ENCODE measurements around the gene ZNF519.
"Not testable (repeated sequence)": the region's sequence is repeated elsewhere in the genome, so short reads cannot be mapped to it uniquely, and the experiment has no call there.

ZNF519 gene

DNA sequence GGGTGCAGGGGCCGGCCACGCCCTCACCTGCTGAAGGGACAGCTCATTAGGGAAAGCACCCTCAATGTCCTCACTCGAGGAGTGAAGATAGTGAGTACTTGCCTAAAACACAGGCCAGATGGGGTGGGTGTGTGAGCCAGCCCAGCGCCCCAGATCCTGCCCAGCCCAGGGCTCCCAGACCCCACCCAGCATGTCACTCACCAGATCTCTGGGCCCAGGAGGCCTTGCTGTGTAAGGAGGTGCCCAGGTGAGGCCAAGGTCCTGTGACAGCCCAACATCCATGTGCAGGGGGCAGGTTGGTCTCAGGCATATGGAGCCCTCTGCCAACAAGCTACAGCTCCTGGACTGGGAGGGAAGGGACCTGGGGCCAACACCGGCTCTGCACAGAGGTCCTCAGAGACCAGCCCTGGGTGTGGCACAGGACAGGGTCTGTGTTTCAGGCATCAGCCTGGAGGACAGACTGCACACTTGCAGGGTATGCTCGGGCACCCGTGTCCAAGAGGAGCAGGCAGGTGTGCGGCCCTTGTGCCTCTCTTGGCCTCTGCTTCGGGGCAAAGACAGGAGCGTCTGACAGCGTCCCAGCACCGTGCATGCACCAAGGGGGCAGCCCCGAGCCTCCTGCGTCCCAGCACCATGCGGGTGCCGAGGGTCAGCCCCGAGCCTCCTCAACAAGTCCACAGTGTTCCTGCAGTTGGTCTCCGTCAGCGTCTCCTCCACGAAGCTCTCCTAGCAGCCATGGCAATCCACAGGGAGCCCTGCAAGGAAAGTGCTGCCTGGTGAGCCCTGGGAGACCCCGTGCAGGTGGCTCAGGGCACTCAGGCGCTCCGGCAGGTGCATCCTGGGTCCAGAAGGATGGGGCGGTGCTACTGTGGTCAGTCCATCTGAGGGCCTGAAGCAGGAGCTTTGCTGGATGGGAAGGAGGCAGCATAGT, 16.0 kb upstream of the ZNF519 start:
- DNase-seq (ENCODE audit: low read depth), result not testable (repeated sequence)

GRCh38 chr18:14146771-14147170, 14.5 kb upstream of the ZNF519 start:
- DNase-seq (ENCODE audit: low read depth), result not testable (repeated sequence)

DNA sequence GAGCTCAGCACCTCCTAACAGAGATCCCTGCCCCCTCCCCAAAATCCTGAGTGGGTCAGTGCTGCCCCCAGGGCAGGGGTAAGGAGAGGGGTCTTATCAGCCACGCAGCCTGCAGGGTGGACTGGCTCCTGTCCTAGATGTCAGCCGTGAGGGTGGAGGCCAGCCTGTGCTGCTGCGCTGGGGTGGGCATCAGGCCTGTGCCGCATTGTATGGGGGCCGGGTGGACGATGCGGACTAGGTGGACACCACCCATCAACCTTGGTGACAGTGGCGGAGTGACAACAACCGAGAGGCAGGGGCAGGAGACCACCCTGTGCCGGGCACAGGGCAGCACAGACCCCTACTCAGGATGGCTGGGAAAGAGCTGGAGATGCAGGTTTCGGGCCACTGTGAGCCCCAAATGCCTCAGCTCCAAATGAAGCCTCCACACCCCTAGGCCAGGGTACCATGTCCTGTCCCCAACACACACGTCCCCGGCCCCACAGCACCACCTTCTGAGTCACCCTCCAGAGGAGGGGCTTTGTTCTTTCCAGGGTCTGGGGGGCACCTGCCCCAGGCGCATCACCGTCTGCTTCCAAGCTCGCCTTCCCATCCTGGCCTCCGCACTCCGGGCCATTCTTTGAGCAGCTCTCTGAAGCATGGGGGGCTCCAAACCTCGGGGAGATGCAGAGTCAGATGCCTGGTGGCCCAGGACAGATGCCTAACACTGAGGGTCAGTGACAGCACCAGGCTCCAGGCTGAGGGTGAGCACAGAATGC, 13.5 kb upstream of the ZNF519 start:
- DNase-seq (ENCODE audit: low read depth), result not testable (repeated sequence)

DNA sequence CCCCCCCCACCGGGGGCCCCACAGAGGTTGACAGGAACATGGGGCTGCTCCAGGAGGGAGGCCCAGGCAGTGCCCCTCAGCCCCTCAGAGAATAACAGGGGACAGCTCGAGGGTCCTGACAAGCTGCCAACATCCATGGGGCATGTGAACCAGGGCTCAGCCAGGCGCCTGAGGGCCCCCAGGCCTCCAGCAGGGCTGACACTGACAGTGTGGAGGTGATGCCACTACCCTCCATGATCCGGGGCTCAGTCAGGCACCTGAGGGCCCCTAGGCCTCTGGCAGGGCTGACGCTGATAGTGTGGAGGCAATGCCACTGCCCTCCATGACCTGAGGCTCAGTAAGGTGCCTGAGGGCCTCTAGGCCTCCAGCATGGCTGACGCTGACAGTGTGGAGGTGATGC, 12.8 kb upstream of the ZNF519 start:
- not testable (repeated sequence) for DNase-seq (ENCODE audit: low read depth)

- no peak for DNase-seq (ENCODE audit: low read depth)
Measured at GRCh38 chr18:14144628-14144895, 12.3 kb upstream of the ZNF519 start.

GRCh38 chr18:14143871-14144627, 11.8 kb upstream of the ZNF519 start:
- DNase-seq (ENCODE audit: low read depth), result not testable (repeated sequence)

DNA sequence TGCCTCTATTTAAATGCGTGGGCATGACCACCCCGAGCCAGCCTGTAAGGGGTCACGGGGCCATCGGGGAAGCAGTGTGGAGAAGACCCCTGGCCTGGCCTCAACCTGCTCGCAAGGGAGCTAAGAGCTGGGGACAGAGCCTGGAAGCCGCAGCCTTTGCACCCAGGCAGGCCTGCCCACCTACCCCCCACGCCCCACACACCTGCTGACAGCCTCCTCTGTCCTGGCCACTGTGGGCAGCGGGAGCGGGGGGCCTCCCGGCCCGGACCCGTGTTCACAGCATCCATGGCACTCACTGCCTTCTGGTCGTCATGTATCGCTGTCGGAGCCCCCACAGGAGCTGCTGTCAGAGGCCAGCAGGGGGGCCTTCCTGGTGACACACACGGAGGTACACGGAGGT, 11.2 kb upstream of the ZNF519 start:
- DNase-seq (ENCODE audit: low read depth), result not testable (repeated sequence)

DNA sequence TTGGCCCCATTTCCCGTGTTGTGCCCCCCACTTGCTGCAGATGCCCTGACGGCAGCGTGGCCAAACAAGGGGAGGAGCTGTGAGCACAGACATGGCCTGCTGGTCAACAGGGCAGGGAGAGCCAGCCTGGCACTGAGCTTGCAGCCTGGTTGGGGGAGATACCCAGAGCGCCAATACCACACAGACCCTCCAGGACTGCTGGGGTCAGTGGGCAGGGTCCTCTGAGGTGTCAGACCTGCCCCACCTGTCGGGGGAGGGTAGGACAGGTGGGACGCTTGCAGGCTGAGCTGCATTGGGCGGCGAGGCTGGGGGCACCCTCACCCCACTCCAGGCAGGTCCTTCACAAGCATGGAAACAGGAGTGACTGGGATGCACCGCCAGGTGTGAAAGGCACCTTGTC, 9.9 kb upstream of the ZNF519 start:
- not testable (repeated sequence) for DNase-seq (ENCODE audit: low read depth)

DNA sequence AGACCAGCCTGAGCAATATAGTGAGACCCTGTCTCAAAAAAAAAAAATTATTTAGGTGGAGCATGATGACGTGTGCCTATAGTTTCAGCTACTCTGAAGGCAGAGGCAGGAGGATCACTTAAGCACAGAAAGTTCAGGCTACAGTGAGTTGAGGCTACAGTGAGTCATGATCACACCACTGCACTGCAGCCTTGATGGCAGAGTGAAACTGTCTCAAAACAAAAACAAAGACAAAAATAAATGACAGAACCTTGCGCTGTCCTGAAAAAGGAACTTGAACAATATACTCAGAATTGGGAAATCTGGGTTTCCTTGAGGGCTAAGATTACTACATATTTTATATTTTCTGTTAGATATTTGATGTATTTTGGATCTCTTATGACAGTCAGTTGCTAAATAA, 7.3 kb upstream of the ZNF519 start:
- DNase-seq (ENCODE audit: low read depth), result not testable (repeated sequence)

- not testable (repeated sequence) for DNase-seq (ENCODE audit: low read depth)
Measured at GRCh38 chr18:14137971-14138370, 5.7 kb upstream of the ZNF519 start.

DNA sequence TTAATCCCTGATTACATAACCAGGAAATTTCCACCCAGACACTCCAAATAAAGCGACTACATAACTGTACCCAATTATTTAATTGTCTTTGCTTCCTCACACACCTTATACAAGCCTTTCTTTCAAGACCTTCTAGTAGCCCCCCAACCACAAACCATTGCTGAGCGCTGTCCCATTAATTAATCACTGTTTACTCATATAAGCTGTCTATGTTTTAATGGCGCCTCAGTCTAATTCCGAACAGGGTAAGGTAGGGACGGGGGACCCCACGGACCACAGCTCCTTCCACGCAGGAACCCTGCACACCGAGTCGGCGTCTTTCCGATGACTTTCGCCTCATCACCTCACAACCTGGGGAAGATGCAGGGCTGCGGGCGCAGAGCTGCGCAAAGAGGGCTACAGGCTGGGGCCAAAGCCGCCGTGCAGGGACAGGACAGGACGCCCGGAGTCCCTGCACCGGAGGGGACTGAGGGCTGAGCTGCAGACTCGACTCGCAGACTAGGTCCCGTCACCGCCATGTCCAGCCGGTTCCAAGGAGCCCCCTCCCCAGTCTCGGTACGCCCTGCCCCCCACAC, 452 bp downstream of the ZNF519 start:
- not testable (repeated sequence) for DNase-seq (ENCODE audit: low read depth)

DNA sequence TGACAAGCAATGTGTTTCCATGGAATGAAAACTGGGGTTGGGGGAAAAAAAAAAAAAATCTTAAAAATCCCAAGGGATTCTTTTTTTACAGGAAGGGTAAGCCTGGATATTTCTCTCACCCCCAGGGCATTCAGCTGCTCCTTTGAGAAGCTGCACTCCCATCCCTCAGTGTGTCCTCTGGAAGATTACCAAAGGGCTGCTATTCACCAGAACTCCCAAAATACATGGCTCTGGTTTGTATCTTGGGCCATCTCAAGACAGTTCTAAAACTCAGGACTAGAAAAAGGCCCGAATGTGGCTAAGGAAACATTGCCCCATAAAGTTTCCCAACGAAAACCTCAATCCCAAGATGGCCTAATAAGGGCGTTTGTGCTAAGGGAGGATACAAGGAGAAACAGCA, 1.4 kb downstream of the ZNF519 start:
- DNase-seq (ENCODE audit: low read depth), result peak; percentile 23

DNA sequence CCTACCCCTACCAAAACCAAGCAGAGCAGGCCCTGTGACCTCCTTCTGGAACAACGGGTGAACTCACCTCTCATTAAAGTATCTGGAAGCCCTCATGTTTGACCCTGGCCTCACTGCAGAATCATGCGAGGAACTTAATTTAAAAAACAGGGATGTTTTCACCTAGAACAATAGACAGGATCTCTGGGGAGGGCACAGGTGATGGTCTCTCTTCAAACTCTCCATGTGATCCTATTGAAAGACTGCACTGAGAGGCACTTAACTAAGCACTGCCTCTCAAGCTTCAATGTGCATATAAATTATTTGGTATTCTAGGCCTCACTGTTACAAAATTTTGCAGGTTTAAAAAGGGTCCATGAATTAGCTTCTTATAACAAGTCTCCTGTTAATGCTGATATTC, 7.5 kb downstream of the ZNF519 start:
- DNase-seq (ENCODE audit: low read depth), result no peak

- DNase-seq (ENCODE audit: low read depth), result no peak
Measured at GRCh38 chr18:14122097-14122496, 10.1 kb downstream of the ZNF519 start.

DNA sequence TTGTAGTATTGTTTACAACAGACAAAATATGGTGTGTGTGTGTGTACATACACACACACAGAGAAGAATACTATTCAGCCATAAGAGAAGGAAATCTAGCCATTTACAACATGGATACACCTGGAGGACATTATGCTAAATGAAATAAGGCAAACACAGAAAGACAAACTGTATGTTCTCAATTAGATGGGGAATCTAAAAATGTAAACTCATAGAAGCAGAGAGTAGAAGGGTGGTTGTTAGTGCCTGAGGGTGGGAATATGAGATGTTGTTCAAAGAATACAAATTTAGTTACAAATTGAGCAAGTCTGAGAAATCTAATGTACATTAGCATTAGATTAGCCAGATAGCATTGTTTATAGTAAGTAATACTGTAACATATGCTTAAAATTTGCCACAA, 11.3 kb downstream of the ZNF519 start:
- no peak for DNase-seq (ENCODE audit: low read depth)

DNA sequence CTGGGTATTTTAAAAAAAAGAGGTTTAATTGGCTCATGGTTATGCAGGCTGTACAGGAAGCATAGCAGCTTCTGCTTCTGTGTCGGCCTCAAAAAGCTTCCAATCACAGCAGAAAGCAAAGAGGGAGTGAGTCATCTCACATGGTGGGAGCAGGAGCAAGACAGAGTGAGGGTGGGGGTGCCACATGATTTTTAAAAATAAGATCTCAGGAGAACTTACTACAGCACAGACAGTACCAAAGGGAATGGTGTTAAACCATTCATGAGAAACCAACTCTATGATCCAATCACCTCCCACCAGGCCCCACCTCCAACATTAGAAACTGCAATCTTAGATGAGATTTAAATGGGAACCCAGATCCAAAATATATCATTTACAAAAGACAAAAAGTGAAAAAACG, 14.6 kb downstream of the ZNF519 start:
- DNase-seq (ENCODE audit: low read depth), result no peak

- no peak for DNase-seq (ENCODE audit: low read depth)
Measured at GRCh38 chr18:14106906-14107305, 25.3 kb downstream of the ZNF519 start.

DNA sequence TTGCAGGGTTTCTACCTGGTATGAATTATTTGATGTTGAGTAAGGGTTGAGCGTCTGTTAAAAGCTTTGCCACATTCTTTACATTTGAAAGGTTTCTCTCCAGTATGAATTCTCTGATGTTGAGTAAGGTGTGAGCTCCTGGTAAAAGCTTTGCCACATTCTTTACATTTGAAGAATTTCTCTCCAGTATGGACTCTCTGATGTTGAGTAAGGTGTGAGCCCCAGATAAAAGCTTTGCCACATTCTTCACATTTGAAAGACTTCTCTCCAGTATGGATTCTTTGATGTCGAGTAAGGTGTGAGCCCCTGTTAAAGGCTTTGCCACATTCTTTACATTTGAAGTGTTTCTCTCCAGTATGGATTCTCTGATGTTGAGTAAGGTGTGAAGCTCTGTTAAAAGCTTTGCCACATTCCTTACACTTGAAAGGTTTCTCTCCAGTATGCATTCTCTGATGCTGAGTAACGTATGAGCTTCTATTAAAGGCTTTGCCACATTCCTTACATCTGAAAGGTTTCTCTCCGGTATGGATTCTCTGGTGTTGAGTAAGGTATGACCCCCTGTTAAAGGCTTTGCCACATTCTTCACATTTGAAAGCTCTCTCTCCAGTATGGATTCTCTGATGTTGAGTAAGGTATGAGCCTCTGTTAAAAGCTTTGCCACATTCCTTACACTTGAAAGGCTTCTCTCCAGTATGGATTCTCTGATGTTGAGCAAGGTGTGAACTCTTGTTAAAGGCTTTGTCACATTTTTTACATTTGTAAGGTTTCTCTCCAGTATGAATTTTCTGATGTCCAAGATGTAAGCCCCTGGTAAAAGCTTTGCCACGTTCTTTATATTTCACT, 27.1 kb downstream of the ZNF519 start:
- DNase-seq (ENCODE audit: low read depth), result no peak

DNA sequence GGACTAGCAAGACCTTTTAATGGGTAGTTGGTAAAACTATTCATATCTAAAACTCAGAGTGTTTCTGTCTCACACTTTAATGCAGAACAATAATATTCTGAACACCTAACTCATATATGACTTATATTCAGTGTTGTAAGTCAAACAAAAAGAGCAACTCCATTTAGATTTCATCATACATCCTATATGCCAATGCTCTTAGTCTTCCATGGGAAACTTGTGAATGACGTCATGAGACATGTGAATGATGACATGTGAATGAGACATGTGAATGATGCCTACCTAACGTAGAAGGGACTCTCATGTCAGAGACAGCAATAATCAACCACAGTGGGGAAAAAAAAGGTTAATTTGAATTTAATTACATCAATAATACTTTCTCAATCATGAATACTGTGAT, 28.0 kb downstream of the ZNF519 start:
- DNase-seq (ENCODE audit: low read depth), result no peak

- DNase-seq (ENCODE audit: low read depth), result no peak
Measured at GRCh38 chr18:14100503-14101286, 31.5 kb downstream of the ZNF519 start.

GRCh38 chr18:14098428-14098827, 33.8 kb downstream of the ZNF519 start:
- no peak for DNase-seq (ENCODE audit: low read depth)

All from EH (cell line).